Hindlimb muscle (tissue), 1 donor: ENCODE measurements around the gene HAS3. TPM values are rescaled to one million over a fixed set of nuclear protein-coding genes. Genes with fewer than 3 reads are reported as not detected.
A peak's percentile ranks its signal among the peaks of the same experiment; 100 is the strongest.

Experiments
- DNase-seq: peaks from one replicate; pipeline ENCODE4 v3.0.0-alpha.2; 2013
- polyA plus RNA-seq: library from polyadenylated mRNA; unstranded; fragments of 120-200 nt; gene quantifications from one replicate; pipeline ENCODE4 v1.2.1, GENCODE V29; 2013; ENCODE audit not compliant: insufficient read length

The HAS3 gene
- polyA plus RNA-seq, 1 donor: 2.6 TPM

GRCh38 chr16:69150146-69150865 lies 44.9 kb downstream of the HAS3 start:
- DNase-seq: peak; percentile 88

GRCh38 chr16:69157196-69157595 lies 51.7 kb downstream of the HAS3 start:
- DNase-seq: no peak

- DNase-seq: no peak
Measured at GRCh38 chr16:69160192-69160591, 54.7 kb downstream of the HAS3 start.

- DNase-seq: no peak
Measured at GRCh38 chr16:69165584-69165983, 60.1 kb downstream of the HAS3 start.

- no peak for DNase-seq
Measured at GRCh38 chr16:69166221-69166833, 60.9 kb downstream of the HAS3 start.

GRCh38 chr16:69166946-69167930 lies 61.8 kb downstream of the HAS3 start:
- no peak for DNase-seq

Other genes starting within 250 kb of the HAS3 start
- gene CHTF8, start 26.9 kb downstream of the HAS3 start, polyA plus RNA-seq: 66.4 TPM
- gene UTP4, start 27.0 kb downstream of the HAS3 start, polyA plus RNA-seq: 37.2 TPM
- 13.9 TPM for gene SNTB2, start 81.5 kb downstream of the HAS3 start, polyA plus RNA-seq
- gene VPS4A, start 205.7 kb downstream of the HAS3 start, polyA plus RNA-seq: 41.0 TPM
- gene PDF, start 224.9 kb downstream of the HAS3 start, polyA plus RNA-seq: 5.8 TPM
- gene COG8, start 233.9 kb downstream of the HAS3 start, polyA plus RNA-seq: 27.1 TPM
- 16.7 TPM for gene NIP7, start 234.1 kb downstream of the HAS3 start, polyA plus RNA-seq
- 1.5 TPM for gene TMED6, start 246.1 kb downstream of the HAS3 start, polyA plus RNA-seq